GM19468 (cell line): ENCODE results near the gene ASB6.
"Not testable (repeated sequence)": the region's sequence is repeated elsewhere in the genome, so short reads cannot be mapped to it uniquely, and the experiment has no call there.

ENCODE experiments used
- ATAC-seq: cut with Tn5 transposase; IDR thresholded peaks from one replicate; pipeline ENCODE4 v1.9.1; 2021; ENCODE audit warnings: mild to moderate bottlenecking, moderate library complexity, moderate number of reproducible peaks; ENCODE audit not compliant: unreplicated experiment; ENCODE audit errors: extremely low read depth

Gene ASB6

GRCh38 chr9:129646654-129647053 lies 4.7 kb upstream of the ASB6 start:
- ATAC-seq, result no peak

GRCh38 chr9:129646252-129646651 lies 4.3 kb upstream of the ASB6 start:
- ATAC-seq, result no peak

DNA sequence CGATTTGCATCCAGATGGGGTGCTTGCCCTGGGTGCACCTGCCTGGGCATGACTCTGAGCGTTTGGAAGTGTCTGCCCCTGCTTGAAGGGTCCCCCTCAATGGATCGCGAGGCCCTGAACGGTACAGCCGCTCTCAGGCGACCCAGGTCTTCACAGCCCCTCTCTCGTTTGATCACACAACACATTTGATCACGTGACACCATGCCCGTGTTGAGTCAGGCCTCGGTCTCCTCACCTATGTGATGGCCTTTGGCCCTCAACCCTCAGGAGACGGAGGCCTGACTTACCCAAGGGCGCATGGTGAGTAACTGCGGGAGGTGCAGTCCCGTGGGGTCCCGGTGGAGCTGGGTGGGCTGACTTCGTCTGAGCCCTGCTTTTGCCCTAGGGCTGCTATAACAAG lies 3.0 kb upstream of the ASB6 start:
- no peak for ATAC-seq

- no peak for ATAC-seq
These were observed 2.4 kb upstream of the ASB6 start for GRCh38 chr9:129644365-129644764.

DNA sequence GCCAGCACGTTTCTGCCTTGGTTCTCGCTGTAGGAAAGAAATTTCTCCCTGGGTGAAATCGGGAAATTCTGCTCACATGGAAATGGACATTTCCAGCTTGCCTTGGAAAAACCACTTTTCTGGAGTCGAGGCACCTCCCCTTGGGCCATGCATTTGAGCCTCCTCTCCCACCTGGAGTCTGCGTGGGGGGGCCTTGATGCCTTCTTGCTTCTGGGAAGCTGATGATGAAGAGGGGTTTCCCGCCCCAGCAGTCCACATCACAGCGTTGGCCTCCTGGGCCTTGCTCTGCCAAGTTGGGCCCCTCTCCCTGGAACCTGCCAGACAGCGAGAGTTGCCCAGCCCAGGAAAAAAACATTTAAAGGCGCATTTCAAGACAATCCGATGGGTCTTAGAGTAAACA lies 1.8 kb upstream of the ASB6 start:
- ATAC-seq, result no peak

DNA sequence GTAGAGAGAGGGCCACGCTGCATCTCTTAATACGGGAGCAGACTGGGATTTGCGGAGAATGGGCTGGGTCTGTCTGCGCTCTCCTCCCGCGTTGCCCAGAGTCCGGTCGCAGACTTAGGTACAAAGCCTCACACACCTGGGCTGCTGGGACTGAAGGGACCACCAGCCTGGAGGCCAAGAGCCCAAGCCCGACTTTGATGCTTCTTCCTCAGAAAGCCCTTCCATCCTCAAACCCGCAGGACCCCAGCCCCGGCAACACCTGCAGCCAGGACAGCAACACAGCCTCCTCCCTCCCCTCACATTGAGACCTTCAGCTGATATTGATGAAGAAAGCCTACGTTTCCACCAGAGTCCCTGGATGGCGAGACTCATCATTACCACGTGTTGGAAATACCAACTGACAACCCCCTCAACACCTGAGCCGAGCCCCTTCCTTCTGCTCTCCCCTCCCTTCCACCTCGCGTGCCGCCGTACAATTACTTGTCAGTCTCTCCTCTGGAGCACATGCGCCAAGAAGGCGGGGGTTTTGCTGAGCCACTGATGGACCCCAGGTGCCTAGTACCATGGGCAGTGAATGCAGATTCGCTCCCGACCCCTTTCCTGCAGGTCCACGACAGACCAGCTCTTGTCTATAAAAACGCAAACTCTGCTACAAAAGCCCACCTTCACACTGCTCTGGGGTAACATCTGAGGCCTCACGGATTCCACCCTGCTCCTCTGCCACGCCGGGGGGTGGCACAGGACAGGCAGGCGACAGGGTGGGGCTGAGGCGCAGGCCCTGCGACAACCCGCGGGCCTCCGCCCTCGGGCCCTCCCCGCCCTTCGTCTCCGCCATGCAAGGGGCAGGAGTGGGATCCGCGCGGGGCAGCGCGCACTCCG lies 841 bp downstream of the ASB6 start:
- no peak for ATAC-seq

GRCh38 chr9:129640086-129640870 lies 1.7 kb downstream of the ASB6 start:
- no peak for ATAC-seq

DNA sequence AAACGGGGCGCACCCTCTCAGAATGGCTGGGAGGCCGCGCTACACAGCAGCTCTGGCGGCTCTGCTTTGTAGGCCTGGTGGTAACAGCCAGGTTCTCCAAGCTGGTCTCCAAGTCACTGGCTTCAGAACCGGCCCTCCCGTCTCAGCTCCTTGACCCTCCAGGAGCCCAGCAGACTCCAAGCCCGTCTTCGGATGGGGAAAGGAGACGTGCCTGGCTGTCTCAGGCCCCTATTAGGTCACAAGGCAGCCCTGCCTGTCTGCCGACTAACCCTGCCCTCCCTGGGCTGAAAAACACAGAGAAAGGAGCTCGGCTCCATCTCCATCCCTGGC lies 2.2 kb downstream of the ASB6 start:
- no peak for ATAC-seq

GRCh38 chr9:129639034-129639630 lies 2.8 kb downstream of the ASB6 start:
- no peak for ATAC-seq

GRCh38 chr9:129637673-129638439 lies 4.1 kb downstream of the ASB6 start:
- no peak for ATAC-seq

DNA sequence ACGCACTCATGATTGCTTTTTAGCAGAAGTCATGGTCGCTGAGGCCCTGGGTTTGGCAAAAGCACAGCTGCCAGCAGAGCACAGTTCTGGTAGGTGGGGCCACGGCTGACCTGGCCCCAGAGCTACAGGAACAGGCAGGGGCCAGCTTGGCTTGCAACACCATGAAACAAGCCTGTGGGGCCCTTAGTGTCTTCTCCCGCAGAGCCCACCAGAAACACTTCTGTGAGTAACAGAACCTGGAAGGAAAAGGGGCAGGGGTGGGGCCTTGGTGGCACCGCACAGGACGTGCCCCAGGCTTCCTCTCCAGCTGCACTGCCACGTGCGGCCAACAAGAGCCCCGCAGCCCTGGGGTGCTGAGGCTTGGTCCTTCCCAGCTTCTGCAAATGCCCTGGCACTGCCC lies 4.8 kb downstream of the ASB6 start:
- no peak for ATAC-seq

DNA sequence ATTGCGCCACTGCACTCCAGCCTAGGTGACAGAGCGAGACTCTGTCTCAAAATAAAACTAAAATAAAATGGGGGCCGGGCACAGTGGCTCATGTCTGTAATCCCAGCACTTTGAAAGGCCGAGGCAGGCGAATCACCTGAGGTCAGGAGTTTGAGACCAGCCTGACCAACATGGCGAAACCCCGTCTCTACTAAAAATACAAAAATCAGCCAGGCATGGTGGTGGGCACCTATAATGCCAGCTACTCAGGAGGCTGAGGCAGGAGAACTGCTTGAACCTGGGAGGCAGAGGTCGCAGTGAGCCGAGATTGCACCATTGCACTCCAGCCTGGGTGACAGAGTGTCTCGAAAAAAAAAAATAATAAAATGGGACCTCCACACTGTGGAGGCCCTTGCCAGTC lies 5.6 kb downstream of the ASB6 start:
- not testable (repeated sequence) for ATAC-seq

DNA sequence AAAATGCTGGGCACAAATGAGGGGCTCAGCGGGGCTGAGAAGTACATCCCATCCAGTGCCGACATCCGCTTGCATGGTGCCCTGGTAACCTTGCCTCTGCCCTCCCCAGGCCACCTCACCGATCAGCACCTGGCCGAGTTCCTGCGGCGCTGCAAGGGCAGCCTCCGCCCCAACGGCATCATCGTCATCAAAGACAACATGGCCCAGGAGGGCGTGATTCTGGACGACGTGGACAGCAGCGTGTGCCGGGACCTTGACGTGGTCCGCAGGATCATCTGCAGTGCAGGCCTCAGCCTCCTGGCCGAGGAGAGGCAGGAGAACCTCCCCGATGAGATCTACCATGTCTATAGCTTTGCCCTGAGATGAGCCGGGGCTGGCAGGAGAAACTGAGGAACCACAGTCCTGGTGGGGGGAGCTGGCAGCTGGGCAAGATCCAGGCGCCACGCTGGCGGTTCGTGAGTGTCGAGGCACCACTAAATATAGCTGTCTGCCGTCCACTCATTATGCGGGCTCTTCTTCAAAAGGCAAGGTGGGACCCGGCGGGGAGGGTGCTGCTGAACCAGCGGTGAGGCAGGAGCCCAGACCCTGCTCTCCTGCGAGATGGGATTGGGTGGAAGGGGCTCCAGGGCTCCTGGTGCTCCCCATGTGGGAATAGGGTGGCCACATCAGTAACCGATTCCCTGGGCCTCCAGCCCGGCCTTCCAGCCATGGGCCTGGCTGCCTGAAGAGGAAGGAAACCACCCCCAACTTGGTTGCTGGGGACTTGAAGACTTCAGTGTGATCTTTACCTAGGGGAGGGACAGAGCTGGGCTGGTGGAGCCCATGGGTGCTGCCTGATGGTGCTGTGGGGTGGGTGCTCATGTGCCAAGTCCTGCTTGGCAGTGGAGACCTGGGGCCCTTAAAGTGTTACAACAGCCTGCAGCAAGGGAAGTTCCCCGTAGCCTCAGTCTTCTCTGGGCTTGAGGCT lies 6.6 kb downstream of the ASB6 start:
- ATAC-seq, result no peak

- no peak for ATAC-seq
These were observed 8.1 kb downstream of the ASB6 start for GRCh38 chr9:129633848-129634247.

DNA sequence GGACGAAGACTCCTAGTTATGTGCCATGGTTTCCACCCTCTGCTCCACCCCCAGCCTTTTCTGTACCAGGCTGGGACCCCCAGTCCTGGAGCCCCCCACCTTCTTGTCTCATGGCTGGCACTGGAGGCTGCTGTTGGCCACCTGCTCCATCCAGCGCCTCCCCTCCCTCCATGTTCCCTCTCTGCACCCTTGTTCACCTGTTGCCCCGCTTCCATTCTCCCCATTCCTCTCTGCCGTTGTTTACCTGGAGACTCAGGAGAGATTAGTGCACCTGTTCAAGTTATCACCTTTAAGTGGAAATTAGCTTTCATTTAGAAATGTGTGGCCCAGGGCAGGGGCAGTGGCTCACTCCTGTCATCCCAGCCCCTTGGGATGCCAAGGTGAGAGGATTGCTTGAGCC lies 8.7 kb downstream of the ASB6 start:
- no peak for ATAC-seq

DNA sequence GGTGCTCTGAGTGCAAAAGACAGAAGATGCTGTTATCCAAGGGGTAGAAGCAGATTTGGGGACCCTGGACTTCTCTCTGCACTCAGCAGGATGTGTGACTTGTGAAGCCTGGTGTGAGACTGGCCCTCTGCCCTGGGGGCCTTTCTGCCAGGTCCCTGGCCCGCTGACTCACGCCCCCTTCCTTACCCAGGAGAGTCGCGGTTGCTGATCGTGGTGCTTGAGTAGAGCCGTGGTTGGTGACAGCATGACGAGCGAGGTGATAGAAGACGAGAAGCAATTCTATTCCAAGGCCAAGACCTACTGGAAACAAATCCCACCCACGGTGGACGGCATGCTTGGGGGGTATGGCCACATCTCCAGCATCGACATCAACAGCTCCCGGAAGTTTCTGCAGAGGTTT lies 9.5 kb downstream of the ASB6 start:
- ATAC-seq, result no peak

GRCh38 chr9:129631674-129632129 lies 10.2 kb downstream of the ASB6 start:
- no peak for ATAC-seq

GRCh38 chr9:129630967-129631673 lies 10.8 kb downstream of the ASB6 start:
- no peak for ATAC-seq
